NK-92 treated with Interleukin-12 subunit alpha and Interleukin-12 subunit beta, amount 100 ng/mL, for 24 hours (cell line): ENCODE results near the gene NDC1.
"Not testable (repeated sequence)": the region's sequence is repeated elsewhere in the genome, so short reads cannot be mapped to it uniquely, and the experiment has no call there.

Experiments
- DNase-seq: peaks from one replicate; lab custom pipeline; 2025; lab: John Stamatoyannopoulos, UW

NDC1 gene

DNA sequence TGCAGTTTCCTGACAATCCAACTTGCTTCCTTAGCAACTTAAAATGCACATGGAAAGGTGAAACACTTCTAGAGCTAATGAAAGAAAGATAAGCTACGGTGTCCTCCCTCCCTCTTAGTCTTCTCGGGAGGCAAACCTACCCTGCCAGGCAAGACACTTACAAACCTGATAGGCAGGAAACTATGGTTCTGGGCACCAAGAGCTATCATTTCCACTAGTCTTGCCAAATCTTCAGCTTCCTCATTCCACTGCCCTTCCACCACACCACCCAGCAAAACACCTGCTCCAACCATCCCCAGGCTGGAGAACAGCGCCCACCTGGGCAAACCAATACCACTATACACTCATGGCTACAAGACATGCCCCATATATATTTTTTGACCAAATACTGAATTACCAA, 15.2 kb downstream of the NDC1 start:
- no peak for DNase-seq

DNA sequence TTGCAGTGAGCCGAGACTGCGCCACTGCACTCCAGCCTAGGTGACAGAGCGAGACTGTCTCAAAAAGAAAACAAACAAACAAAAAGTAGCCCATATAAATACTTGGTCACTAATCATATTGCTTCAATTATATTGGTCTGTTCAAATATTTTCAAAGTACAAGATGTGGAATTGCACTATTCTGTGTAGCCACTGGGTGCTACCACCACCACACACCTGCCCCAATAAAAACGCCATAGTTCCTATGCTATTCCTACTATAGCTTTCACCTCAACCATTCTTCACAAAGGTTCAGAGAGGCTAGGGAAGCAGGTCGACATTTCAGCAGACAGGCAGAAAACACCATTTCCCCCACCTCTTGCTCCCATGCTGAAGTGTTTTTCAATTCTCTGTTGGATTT, 16.7 kb downstream of the NDC1 start:
- DNase-seq: no peak

DNA sequence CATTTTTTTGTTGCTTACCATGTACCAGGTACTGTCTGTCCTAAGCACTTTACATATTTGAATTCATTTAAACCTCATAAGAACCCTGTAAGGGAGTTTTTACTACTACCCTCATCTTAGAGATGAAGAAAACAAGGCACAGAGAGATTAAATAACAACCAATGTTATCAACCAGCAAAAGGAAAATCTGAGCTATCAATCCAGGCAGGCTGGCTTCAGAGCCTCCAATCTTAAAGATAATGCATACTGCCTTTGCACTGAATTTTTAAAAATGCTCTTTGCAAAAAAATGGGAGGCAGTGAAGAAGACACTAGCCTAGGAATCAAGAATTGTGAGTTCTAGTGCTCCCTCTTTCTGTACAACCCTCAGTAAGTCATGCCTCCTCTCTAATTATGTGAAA, 18.7 kb downstream of the NDC1 start:
- DNase-seq: no peak

DNA sequence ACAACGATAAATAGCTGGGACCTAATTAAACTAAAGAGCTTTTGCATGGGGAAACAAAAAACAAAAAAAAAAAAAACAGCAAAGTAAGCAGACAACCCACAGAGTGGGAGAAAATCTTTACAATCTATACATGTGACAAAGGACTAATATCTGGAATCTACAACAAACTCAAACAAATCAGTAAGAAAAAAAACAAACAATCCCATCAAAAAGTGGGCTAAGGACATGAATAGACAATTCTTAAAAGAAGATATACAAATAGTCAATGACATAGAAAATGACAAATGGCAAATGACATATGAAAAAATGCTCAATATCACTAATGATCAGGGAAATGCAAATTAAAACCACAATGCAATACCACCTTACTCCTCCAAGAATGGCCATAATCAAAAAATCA, 21.5 kb downstream of the NDC1 start:
- not testable (repeated sequence) for DNase-seq

DNA sequence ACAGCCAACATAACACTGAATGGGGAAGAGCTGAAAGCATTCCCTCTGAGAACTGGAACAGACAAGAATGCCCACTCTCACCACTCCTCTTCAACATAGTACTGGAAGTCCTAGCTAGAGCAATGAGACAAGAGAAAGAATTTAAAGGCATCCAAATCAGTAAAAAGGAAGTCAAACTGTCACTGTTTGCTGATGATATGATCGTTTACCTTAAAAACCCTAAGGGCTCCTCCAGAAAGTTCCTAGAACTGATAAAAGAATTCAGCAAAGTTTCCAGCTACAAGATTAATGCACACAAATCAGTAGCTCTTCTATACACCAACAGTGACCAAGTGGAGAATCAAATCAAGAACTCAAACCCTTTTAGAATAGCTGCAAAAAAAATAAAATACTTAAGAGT, 22.6 kb downstream of the NDC1 start:
- DNase-seq: not testable (repeated sequence)

DNA sequence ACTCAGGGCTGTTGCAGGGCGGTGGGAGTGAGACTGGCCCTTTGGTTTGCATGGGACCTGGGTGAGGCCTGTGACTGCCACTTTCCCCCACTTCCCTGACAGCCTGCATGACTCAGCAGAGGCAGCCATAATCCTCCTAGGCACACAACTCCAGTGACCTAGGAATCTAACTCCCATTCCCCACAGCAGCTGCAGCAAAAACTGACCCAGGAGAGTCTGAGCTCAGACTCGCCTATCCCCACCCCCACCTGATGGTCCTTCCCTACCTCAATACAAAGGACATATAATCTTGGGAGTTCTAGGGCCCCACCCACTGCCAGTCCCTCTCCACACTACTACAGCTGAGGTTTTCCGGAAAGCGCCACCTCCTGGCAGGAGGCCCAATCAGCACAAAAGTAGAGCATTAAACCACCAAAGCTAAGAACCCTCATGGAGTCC, 26.7 kb downstream of the NDC1 start:
- no peak for DNase-seq

DNA sequence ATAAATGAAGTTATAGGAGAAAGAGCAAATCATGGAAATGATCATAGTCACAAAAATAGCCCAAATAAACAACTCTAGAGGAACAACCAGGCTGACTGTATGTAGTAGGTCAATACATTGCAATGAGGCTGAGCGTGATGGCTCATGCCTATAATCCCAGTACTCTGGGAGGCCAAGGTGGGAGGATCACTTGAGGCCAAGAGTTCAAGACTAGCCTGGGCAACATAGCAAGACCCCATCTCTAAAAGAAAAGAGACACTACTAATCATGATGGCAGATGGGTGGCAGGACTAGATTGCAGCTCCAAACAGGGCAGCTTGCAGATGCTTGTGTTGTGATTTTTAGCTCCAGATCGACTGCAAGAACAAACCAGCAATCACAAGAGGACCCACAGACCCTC, 27.6 kb downstream of the NDC1 start:
- DNase-seq: no peak

DNA sequence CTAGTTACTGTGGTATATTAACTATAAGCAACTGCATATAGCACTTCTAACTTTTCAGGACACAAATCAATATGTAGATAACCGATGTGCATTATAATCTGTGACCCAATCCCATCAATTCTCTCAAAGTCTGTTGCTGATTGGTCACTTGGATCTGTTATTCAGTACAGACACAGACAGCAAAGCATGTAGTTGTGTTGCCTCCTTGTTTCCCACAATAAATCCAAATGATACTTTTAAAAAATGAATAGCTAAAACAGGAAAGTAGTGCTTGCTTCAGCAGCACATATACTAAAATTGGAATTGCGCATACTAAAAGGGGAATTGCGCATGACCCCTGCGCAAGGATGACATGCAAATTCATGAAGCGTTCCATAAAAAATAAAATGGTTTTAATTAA, 28.1 kb downstream of the NDC1 start:
- no peak for DNase-seq

DNA sequence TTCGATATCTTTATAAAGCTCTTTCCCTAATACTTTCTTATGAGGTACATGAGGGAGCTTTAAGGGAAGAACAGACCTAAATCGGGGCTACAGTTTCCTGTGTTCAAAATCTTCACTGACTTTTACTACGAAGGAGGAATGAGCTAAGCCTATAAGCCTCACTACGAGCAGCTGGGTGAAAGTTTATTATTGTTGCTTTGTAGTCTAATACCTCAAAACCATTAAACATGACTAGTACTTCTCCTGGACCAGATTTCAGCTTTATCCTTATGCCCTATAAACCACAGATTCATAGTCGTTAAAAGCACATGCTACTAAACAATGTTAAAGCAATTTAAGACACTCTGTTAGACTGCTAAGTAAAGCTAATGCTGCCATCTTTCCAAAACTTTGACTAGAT, 30.2 kb downstream of the NDC1 start:
- no peak for DNase-seq

DNA sequence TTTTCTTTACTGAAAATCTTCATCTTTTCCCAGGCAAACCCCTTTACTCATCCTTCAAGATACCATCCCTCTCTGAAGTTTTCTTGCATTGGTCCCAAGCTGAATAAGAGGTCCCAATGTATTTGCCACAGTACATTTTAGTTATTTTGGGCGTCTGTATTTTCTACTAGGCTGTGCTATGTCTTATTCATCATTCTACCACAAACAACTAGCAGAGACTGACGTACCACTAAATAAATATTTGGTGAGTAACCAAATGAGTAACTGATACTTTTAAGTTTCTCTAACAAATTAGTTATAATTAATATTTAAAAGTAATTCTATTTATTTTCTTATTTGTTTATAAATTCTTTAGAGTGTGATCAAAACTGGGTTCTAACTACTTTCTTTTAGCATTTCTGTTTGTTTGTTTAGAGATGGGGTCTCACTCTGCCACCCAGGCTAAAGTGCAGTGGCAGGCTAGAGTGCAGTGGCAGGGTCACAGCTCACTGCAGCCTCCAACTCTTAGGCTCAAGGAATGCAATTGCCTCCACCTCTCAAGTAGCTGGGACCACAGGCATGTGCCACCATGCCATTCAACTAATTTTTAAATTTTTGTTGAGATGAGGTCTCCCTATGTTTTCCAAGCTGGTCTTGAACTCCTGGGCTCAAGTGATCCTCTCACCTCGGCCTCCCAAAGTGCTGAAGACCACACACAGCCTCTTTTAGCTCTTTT, 33.1 kb downstream of the NDC1 start:
- DNase-seq: no peak

DNA sequence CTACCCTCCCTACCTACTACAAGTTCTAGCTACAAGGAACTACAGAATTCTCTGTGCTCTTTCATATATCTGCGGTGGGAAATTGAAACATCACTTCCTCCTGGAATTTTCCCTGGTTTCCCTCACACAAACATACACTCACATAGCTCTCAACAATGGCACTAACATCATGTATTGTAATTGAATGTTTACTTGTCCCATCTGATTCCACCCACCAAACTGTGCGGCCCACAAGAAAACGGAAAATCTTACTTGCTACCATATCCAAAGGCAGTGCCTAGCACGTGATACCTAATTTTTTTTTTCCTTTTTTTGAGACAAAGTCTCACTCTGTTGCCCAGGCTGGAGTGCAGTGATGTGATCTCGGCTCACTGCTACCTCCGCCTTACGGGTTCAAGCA, 33.9 kb downstream of the NDC1 start:
- no peak for DNase-seq

DNA sequence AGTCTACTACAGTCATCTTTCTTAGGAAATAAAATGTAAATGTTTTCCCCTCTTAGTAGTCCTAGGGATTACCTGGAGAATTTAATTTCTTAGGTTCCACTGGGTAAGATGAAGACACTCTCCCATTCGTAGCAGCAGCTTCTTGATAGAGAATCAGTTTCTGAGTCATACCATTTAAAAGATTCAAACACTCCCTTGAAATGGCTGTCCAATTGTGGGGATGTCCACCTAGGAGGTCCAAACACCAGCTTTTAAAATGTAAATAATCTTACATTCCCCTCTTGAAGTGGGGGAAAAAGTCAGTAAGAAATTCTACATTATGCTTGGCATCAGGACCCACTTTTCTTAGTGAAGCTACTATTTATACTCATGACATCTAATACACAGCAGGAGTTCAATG, 37.5 kb downstream of the NDC1 start:
- no peak for DNase-seq

DNA sequence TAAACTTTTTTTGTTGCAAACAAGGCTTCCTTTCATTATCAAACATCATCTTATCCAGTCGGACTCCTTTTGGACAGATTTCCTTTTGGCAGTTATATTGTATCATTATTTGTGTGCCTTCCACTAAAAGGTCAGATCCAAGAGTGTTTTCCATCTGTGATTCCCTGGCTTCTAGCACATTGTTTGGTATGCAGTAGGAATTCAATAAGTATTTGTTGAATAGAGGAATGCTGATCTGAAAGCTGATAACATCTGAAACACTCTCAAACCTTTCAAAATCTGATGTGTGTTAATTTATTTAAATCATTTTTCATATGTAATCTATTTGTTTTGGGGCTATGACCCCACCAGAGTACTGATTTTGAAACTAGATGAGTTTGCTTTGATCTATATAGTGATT, 39.0 kb downstream of the NDC1 start:
- no peak for DNase-seq

DNA sequence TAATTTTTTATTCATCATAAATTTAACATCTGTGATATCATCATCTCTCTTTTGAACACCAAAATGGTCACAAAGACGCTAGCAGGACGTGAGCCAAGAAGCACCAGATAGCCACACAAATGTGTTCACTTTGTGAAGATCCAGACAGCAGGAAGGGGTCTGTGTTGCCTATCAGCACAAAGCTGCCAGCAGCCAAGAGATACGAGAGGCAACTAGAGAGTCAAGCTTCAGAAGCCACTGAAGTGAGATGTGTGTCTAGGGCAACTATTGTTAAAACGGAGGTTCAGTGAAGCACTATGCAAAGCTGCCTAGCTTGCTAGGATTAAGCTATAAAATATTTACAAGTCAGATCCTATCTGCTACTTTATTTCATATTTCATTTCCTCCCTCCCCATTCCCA, 45.3 kb downstream of the NDC1 start:
- no peak for DNase-seq

DNA sequence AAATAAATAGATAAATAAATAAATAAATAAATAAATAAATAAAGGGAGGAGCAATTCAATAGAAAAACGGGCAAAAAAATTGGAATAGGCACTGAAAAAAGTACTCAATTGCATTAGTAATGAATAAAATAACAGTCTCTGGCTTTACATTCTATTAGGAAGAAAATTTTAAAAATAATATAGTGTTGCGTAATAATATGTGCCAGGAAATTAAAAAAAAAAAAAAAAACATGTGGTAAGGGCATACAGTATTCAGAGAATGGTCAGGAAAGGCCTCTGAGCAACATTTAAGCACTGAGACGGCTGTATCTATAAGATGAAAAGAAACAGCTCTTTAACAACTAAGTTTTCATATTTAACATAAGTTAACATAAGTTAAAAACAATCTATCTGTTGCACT, 50.4 kb downstream of the NDC1 start:
- no peak for DNase-seq

DNA sequence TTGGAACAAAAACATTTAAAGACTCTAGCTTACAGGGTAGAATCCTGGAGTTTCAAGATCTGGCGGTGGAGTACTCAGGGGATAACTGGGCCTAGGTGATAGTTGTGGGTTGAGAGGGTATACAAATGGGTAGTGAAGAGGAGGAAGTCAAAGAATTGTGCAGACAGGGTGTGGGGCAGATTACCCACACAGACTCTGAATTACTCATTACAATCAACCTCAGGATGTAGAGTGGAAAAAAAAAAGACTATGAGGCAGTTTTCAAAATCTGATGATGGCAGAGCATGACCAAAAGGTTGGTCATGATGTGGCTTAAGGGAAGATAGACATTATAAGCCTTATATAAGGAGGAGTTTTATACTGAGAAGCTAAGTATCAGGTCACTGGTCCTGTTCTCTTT, 55.0 kb downstream of the NDC1 start:
- no peak for DNase-seq

DNA sequence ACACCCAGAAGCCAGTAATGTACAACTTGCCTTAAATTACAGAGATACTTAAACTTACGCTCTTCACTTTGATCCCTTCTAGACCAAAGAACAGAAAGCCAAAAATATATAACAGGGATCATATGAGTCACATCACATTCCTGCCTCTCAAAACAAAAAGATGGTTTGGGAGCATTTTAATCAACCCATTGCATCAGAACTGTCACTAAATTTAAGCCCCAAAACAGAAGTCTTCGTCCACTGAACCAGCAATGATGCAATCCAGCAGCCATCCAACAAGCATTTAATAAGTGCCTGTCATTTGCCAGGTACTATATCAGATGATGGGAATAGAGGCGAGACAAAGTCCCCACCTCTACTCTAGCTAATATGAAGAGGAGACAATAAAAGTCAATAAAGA, 56.4 kb downstream of the NDC1 start:
- no peak for DNase-seq

DNA sequence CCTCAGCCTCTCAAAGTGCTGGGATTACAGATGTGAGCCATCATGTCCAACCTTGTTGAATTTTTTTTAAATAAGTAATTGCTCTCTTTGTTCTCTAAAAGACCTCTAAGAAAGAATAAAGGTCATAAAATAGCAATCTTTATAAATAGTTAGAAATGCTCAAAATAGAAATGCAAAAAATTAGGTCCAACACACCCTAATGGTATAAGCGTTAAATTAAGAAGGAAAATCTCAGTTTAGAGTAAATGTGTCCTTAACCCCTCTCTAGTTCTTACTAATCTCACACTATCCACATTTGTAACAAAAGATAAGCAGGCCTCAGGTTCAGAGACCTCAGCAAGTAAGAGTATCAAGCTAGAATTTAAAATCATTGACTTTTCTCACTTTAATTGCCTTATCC, 60.8 kb downstream of the NDC1 start:
- DNase-seq: no peak

DNA sequence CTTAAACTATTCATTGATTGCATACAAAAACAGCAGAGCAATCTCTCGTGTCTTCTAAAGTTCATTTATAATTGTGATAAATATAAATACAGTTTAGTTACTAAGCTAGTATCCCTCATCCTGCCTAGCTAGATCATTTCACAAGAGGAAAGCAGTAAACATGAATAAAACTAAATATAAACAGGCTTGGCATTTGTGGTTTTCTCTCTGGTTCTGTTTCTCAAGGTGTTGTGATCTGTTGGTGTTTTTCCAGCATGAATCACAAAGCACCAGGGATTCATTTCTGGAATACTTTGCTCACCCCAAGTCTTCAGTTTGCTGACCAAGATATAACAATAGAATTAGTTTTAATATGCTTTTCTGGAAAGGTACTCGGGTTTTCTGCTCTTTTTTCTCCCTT, 66.4 kb downstream of the NDC1 start:
- no peak for DNase-seq

DNA sequence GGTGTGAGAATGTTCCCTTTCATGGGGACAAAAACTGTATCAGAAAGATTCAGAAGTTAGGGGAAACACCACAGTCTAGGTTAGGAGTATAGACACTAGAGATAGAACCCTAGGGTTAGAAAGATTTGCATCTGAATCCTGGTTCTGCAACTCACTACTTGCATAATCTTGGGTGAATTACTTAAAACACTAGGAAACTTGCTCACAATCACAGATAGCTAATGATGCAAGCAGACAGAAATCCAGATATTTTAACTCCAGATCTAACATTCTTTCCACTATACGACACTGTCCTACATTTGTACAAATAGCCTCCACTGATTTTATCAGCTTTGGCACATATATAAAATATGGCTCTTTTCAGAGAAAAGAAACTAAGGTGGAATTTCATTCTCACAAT, 68.3 kb downstream of the NDC1 start:
- DNase-seq: no peak

DNA sequence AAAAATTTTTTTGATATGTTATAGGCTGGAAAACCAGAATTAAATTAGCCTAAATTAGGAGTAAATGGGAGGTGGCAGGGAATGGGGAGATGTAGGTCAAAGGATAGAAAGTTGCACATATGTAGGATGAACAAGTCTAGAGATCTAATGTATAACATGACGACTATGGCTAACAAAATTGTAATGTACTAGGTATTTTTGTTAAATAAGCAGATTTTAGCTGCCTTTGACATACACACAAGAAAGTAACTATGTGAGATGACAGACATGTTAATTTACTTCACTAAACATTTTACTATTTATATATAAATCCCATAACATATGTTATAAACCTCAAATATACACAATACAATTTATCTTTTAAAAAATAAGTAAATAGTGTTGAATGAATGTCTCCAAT, 68.9 kb downstream of the NDC1 start:
- no peak for DNase-seq

DNA sequence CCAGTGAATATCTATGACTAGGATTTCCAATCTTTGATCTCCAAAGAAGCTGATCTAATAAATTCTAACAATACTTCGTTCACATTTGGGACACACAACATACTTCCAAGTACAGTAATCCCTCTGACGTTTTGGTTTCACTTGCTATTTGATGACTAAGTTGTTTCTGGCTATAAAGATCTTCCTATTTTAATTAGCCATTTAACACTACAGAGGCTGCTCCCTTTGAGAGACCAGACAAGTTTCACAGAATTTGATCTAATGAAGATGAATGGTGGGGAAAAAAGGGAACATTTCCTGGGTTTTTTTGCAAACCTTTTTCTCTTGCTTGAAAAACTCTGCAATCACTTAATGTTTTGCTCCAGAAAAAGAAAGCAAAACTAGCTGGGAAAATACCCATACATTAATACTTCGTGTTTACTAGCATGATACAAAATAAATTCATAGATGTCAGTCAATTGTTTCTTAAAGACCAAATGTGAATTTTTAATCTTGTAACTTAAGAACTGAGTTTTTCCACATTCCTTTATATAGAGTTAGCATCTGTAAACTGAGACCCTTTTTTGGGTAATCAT, 71.2 kb downstream of the NDC1 start:
- DNase-seq: no peak

DNA sequence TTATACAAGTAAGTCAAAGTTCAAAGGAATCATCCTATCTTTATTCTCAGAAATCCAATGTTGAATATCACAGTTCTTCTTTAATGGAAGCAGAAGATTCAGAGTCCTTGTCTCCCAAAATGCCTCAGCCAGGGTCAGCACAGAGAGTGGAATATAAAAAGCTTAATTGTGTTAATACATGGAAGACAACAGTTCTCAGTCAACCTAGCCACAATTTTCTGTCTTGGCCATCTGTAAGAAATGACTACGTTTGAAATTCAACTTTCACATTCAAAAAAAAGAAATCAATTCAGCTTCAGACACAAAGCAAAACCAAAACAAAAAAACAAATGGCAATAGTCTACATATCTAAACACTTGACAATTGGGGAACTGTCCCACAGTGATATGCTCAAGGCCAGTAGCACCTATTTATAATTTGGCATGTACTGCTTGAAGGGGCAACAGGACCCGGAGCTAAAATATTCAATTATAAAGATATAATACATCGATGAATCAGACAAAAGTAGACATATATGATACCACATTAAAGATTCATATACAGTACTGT, 71.8 kb downstream of the NDC1 start:
- DNase-seq: no peak

DNA sequence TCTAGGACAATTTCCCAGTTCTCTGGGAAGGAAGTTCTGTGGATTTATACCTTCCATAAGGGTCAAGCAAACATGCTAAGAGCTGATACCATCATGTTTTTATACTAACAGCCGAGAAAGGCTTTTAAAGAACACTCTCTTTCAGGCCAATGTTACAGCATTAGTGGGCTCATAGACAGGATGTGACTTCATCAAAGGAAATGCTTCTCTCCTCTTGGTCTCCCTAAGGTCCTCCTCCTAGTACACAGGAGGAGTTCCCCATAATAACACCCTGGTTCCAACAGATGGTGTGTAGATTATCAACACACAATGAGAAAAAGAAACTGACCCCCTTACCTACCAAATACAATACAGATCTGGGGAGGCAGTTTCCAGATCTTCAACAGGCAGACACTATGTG, 72.4 kb downstream of the NDC1 start:
- DNase-seq: no peak
